ENCODE data around the gene TCEAL9.

- no peak for TF ChIP-seq CTCF (IDR thresholded peaks at IDR 0.05)
- TF ChIP-seq POLR2A (IDR thresholded peaks at IDR 0.05): no peak
These were observed 26.6 kb downstream of the TCEAL9 start for GRCh38 chrX:103382877-103383276.

Measured in breast epithelium (tissue), 3 donors.